HepG2 (cell line): ENCODE results near the gene CADPS2. TPM values are rescaled to one million over a fixed set of nuclear protein-coding genes. Genes with fewer than 3 reads are reported as not detected.

Experiments used
- BCLAF1 ChIP-seq: fragments of 450-650 bp; IDR thresholded peaks from 2 replicates; pipeline ENCODE4 v1.6.1; 2017; ENCODE audit warnings: mild to moderate bottlenecking
- CHCHD3 ChIP-seq: sonication (generic); formaldehyde crosslinking; IDR thresholded peaks from 2 replicates; pipeline ENCODE4 v1.8.0; 2022; ENCODE audit warnings: mild to moderate bottlenecking, missing genetic modification reagents, moderate library complexity
- HNRNPLL ChIP-seq: fragments of 200-400 bp; formaldehyde crosslinking; IDR thresholded peaks from 2 replicates; pipeline ENCODE4 v1.6.1; 2017; ENCODE audit warnings: mild to moderate bottlenecking, low read depth, low read length; ENCODE audit not compliant: poor library complexity, severe bottlenecking
- KLF12 ChIP-seq: sonication (generic); formaldehyde crosslinking; IDR thresholded peaks from 2 replicates; pipeline ENCODE4 v1.4.0; 2020; ENCODE audit warnings: missing genetic modification reagents, borderline replicate concordance
- MAX ChIP-seq: IDR thresholded peaks from 2 replicates; pipeline ENCODE4 v1.6.1; 2012; ENCODE audit warnings: inconsistent platforms
- MEIS2 ChIP-seq: sonication (generic); formaldehyde crosslinking; IDR thresholded peaks from 2 replicates; pipeline ENCODE4 v1.9.0; 2021; ENCODE audit warnings: mild to moderate bottlenecking, missing genetic modification reagents
- POGZ ChIP-seq: sonication (generic); formaldehyde crosslinking; IDR thresholded peaks from 2 replicates; pipeline ENCODE4 v1.4.0; 2020; ENCODE audit warnings: mild to moderate bottlenecking, missing genetic modification reagents
- ZBTB3 ChIP-seq: sonication (generic); formaldehyde crosslinking; IDR thresholded peaks from 2 replicates; pipeline ENCODE4 v1.4.0; 2020; ENCODE audit warnings: low read depth, mild to moderate bottlenecking, moderate library complexity, missing genetic modification reagents, borderline replicate concordance
- ZNF101 ChIP-seq: sonication (generic); formaldehyde crosslinking; IDR thresholded peaks from 2 replicates; pipeline ENCODE4 v1.4.0; 2020; ENCODE audit warnings: mild to moderate bottlenecking, low read depth, missing genetic modification reagents, borderline replicate concordance
- ZNF318 ChIP-seq: sonication (generic); formaldehyde crosslinking; IDR thresholded peaks from 2 replicates; pipeline ENCODE4 v1.4.0; 2020; ENCODE audit warnings: mild to moderate bottlenecking, missing genetic modification reagents
- ZNF33A ChIP-seq: sonication (generic); formaldehyde crosslinking; IDR thresholded peaks from 2 replicates; pipeline ENCODE4 v1.5.1; 2020; ENCODE audit warnings: missing genetic modification reagents, mild to moderate bottlenecking, moderate library complexity, borderline replicate concordance
- ZNF678 ChIP-seq: sonication (generic); formaldehyde crosslinking; IDR thresholded peaks from 2 replicates; pipeline ENCODE4 v1.4.0; 2020; ENCODE audit warnings: mild to moderate bottlenecking, missing genetic modification reagents
- ZNF772 ChIP-seq: sonication (generic); formaldehyde crosslinking; IDR thresholded peaks from 2 replicates; pipeline ENCODE4 v1.5.0; 2020; ENCODE audit warnings: mild to moderate bottlenecking, missing genetic modification reagents
- polyA plus RNA-seq, 8 experiments: library from polyadenylated mRNA; depleted of rRNA in 3 of 8; stranded (reverse) in 7 of 8; unstranded in 1 of 8; fragments of >200 nt; fragmentation: Illumina TruSeq in 4 of 8; extraction: Trizol in 4 of 8; gene quantifications; 2 replicates each; pipeline versions ENCODE4 v1.2.1 to v1.2.3, GENCODE V29; 2011 to 2016; ENCODE audit warnings: low read depth in 4 of 8, missing spikeins in 1 of 8, mixed read lengths in 1 of 8; ENCODE audit not compliant: insufficient read depth in 1 of 8
- total RNA-seq, 5 experiments: library from RNA; depleted of rRNA; stranded (reverse); fragments of >200 nt; fragmentation: Illumina TruSeq; extraction: Trizol; gene quantifications; 2 replicates each; pipeline ENCODE4 v1.2.3, GENCODE V29; 2016; ENCODE audit warnings: low read depth in 1 of 5

Gene CADPS2
- total and polyA plus RNA-seq, 2 of the 13 experiments (the other 11 are each of a cell fraction or from before 2014, with no cell fraction given), result 17.6 to 43.8 TPM

GRCh38 chr7:122311734-122312450 lies 574.4 kb downstream of the CADPS2 start (continued):
- TF ChIP-seq BCLAF1 (no peak), MEIS2 (CRISPR knock-in tag) (no peak), ZNF318 (no peak), ZNF101 (CRISPR knock-in tag) (no peak), ZNF33A (CRISPR knock-in tag) (no peak), MAX (no peak), KLF12 (CRISPR knock-in tag) (no peak), CHCHD3 (CRISPR knock-in tag) (no peak), ZNF678 (CRISPR knock-in tag) (no peak), POGZ (CRISPR knock-in tag) (no peak), ZNF772 (CRISPR knock-in tag) (no peak), HNRNPLL (peak; percentile 75), ZBTB3 (CRISPR knock-in tag) (no peak)
